Measurements from ENCODE around the gene FNTB. TPM values are rescaled to one million over a fixed set of nuclear protein-coding genes. Genes with fewer than 3 reads are reported as not detected.
A peak's percentile ranks its signal among the peaks of the same experiment; 100 is the strongest.

Gene FNTB
- total and polyA plus RNA-seq, 2 of the 13 experiments (the other 11 are each of a cell fraction or from before 2014, with no cell fraction given): 23.6 to 28.5 TPM

DNA sequence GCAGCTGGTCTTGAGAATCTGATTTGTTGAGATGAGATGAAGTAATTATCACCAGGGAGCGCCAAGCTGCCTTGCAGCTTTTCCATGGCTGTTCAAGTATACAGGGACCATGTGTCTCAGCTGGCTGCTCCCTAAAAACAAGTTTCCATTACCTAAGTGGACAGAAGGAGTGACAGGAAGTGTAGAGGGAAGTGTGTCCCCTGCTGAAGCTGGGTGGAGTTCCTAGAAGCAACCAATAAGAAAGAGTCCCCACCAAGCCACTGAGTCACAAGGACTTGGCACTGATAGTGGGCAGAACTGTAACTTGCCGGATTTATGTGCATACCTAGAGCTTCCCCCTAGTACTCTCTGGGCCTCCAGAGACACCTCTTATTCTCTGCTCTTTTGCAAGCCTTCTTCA lies 42.7 kb upstream of the FNTB start (continued):
- TF ChIP-seq, protein P1, sequence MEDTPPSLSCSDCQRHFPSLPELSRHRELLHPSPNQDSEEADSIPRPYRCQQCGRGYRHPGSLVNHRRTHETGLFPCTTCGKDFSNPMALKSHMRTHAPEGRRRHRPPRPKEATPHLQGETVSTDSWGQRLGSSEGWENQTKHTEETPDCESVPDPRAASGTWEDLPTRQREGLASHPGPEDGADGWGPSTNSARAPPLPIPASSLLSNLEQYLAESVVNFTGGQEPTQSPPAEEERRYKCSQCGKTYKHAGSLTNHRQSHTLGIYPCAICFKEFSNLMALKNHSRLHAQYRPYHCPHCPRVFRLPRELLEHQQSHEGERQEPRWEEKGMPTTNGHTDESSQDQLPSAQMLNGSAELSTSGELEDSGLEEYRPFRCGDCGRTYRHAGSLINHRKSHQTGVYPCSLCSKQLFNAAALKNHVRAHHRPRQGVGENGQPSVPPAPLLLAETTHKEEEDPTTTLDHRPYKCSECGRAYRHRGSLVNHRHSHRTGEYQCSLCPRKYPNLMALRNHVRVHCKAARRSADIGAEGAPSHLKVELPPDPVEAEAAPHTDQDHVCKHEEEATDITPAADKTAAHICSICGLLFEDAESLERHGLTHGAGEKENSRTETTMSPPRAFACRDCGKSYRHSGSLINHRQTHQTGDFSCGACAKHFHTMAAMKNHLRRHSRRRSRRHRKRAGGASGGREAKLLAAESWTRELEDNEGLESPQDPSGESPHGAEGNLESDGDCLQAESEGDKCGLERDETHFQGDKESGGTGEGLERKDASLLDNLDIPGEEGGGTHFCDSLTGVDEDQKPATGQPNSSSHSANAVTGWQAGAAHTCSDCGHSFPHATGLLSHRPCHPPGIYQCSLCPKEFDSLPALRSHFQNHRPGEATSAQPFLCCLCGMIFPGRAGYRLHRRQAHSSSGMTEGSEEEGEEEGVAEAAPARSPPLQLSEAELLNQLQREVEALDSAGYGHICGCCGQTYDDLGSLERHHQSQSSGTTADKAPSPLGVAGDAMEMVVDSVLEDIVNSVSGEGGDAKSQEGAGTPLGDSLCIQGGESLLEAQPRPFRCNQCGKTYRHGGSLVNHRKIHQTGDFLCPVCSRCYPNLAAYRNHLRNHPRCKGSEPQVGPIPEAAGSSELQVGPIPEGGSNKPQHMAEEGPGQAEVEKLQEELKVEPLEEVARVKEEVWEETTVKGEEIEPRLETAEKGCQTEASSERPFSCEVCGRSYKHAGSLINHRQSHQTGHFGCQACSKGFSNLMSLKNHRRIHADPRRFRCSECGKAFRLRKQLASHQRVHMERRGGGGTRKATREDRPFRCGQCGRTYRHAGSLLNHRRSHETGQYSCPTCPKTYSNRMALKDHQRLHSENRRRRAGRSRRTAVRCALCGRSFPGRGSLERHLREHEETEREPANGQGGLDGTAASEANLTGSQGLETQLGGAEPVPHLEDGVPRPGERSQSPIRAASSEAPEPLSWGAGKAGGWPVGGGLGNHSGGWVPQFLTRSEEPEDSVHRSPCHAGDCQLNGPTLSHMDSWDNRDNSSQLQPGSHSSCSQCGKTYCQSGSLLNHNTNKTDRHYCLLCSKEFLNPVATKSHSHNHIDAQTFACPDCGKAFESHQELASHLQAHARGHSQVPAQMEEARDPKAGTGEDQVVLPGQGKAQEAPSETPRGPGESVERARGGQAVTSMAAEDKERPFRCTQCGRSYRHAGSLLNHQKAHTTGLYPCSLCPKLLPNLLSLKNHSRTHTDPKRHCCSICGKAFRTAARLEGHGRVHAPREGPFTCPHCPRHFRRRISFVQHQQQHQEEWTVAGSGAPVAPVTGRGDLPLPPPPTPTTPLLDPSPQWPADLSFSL (CRISPR knock-in tag; IDR thresholded peaks at IDR 0.05): no peak
- TF ChIP-seq ATRX (CRISPR knock-in tag; IDR thresholded peaks at IDR 0.05; ENCODE audit: borderline replicate concordance): no peak

DNA sequence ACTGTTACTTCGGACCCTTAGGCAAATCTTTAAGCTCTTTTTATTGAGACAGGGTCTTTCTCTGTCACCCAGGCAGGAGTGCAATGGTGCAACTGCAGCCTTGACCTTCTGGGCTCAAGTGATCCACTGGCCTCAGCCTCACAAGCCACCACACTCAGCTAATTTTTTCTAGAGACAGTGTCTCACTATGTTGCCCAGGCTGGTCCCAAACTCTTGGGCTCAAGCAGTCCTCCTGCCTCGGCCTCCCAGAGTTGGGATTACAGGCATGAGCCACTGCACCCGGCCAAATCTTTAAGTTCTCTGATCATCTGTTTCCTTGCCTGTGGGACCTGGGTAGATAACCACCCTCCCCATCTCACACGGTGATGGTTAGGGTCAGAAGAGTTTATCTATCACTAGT lies 41.8 kb upstream of the FNTB start:
- no peak for FAIRE-seq
- ChIA-PET CTCF (ENCODE audit: low intra/inter-chr PET ratio, low total read pairs) (no interaction called here), POLR2A (interaction anchor here (0.8 to 1.7 kb wide), 2 partner anchors 30 to 42 kb away, joined by 3 to 5 read pairs; partner anchors contain the start of gene FNTB)
- no peaks in the 10 kb centered on the region; a peak in 1 of 5 replicates for H3K27me3 ChIP-seq (ENCODE audit: control insufficient read depth in 1 of 2, insufficient read depth in 2 of 2, low read length in 2 of 2)
- no peak overlapping the region for H3K4me3 ChIP-seq (replicated peaks in 1 of 3; ENCODE audit: insufficient read depth in 1 of 3, low read depth in 2 of 3, low read length in 3 of 3)
- peaks cover 0 to 2% of the 10 kb centered on the region in 2 experiments; a peak in 1 of 5 replicates for H3K36me3 ChIP-seq (replicated peaks in 1 of 2; ENCODE audit: control insufficient read depth in 1 of 2, insufficient read depth in 2 of 2, low read length in 2 of 2)
- DNase-seq (ENCODE audit: low spot score): no peak
- no TSS peak for BruUV-seq (replicated peaks)
- intact Hi-C loops (cut with micrococcal nuclease; ENCODE audit: unreplicated experiment) (no loop called here), in situ Hi-C loops (cut with HindIII; ENCODE audit: extremely low pct_ligation_motif_present, low pct_unique_long_range_greater_than_20kb) (no loop called here)
- H3K4me1 ChIP-seq (ENCODE audit: insufficient read depth, low read length): peaks cover 95% of the 10 kb centered on the region
- TF ChIP-seq FOXC1 (CRISPR knock-in tag; IDR thresholded peaks at IDR 0.05; ENCODE audit: borderline replicate concordance): no peak
- TF ChIP-seq, protein P2, sequence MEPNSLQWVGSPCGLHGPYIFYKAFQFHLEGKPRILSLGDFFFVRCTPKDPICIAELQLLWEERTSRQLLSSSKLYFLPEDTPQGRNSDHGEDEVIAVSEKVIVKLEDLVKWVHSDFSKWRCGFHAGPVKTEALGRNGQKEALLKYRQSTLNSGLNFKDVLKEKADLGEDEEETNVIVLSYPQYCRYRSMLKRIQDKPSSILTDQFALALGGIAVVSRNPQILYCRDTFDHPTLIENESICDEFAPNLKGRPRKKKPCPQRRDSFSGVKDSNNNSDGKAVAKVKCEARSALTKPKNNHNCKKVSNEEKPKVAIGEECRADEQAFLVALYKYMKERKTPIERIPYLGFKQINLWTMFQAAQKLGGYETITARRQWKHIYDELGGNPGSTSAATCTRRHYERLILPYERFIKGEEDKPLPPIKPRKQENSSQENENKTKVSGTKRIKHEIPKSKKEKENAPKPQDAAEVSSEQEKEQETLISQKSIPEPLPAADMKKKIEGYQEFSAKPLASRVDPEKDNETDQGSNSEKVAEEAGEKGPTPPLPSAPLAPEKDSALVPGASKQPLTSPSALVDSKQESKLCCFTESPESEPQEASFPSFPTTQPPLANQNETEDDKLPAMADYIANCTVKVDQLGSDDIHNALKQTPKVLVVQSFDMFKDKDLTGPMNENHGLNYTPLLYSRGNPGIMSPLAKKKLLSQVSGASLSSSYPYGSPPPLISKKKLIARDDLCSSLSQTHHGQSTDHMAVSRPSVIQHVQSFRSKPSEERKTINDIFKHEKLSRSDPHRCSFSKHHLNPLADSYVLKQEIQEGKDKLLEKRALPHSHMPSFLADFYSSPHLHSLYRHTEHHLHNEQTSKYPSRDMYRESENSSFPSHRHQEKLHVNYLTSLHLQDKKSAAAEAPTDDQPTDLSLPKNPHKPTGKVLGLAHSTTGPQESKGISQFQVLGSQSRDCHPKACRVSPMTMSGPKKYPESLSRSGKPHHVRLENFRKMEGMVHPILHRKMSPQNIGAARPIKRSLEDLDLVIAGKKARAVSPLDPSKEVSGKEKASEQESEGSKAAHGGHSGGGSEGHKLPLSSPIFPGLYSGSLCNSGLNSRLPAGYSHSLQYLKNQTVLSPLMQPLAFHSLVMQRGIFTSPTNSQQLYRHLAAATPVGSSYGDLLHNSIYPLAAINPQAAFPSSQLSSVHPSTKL (CRISPR knock-in tag; IDR thresholded peaks at IDR 0.05): peak; percentile 21; the same call in 1 of the 2 replicates
- TF ChIP-seq ZNF121 (CRISPR knock-in tag; IDR thresholded peaks at IDR 0.05): peak; percentile 98
- peak; percentile 36; the same call in 1 of the 2 replicates for TF ChIP-seq NR2F6 (IDR thresholded peaks at IDR 0.05)
- 0 out of 2 replicates have a peak, but pooled peaks have one; percentile 18 for TF ChIP-seq NR2F6 (CRISPR knock-in tag; IDR thresholded peaks at IDR 0.05)
- peak; percentile 50 for TF ChIP-seq HNF4A (CRISPR knock-in tag; IDR thresholded peaks at IDR 0.05)
- no peak for TF ChIP-seq YEATS2 (CRISPR knock-in tag; IDR thresholded peaks at IDR 0.05; ENCODE audit: borderline replicate concordance)
- TF ChIP-seq ZNF770 (CRISPR knock-in tag; IDR thresholded peaks at IDR 0.05): peak; percentile 51; the same call in 1 of the 2 replicates
- peak; percentile 56 for TF ChIP-seq ZMYM3 (CRISPR knock-in tag; IDR thresholded peaks at IDR 0.05)
- no peak overlapping the region for H3K4me2 ChIP-seq (ENCODE audit: low read depth, low read length)
- no peak overlapping the region for H2AFZ ChIP-seq (ENCODE audit: low read length)
- H3K27ac ChIP-seq (ENCODE audit: extremely low read length, insufficient read depth, low read length): no peak overlapping the region
- no peaks in the 10 kb centered on the region for H3K9me3 ChIP-seq (ENCODE audit: low read length)
- no peak overlapping the region for H3K9ac ChIP-seq (ENCODE audit: insufficient read depth, low read depth, low read length)
- no peaks in the 10 kb centered on the region for H4K20me1 ChIP-seq (ENCODE audit: insufficient read depth, low read length)
- 79% methylated on average over 2 of the region's 4 CpGs for WGBS (ENCODE audit: low lambda C conversion rate)
- H3K79me2 ChIP-seq (ENCODE audit: insufficient read depth, low read length): peaks cover 28% of the 10 kb centered on the region
- ATAC-seq: no peak
